Activated effector memory CD4-positive, alpha-beta T cell treated with Interleukin-2 at 50 U/mL for 16 hours (primary cell): ENCODE measurements around the gene CPM.
"Not testable (repeated sequence)": the region's sequence is repeated elsewhere in the genome, so short reads cannot be mapped to it uniquely, and the experiment has no call there.

Experiments used
- DNase-seq: peaks from one replicate; pipeline ENCODE4 v3.0.0-alpha.2; 2020

Gene CPM

GRCh38 chr12:68873316-68873715 lies 59.7 kb downstream of the CPM start:
- no peak for DNase-seq

- no peak for DNase-seq
Measured at GRCh38 chr12:68871921-68872320, 61.0 kb downstream of the CPM start.

GRCh38 chr12:68871396-68871795 lies 61.6 kb downstream of the CPM start:
- no peak for DNase-seq

- DNase-seq, result no peak
Measured at GRCh38 chr12:68870443-68870842, 62.5 kb downstream of the CPM start.

DNA sequence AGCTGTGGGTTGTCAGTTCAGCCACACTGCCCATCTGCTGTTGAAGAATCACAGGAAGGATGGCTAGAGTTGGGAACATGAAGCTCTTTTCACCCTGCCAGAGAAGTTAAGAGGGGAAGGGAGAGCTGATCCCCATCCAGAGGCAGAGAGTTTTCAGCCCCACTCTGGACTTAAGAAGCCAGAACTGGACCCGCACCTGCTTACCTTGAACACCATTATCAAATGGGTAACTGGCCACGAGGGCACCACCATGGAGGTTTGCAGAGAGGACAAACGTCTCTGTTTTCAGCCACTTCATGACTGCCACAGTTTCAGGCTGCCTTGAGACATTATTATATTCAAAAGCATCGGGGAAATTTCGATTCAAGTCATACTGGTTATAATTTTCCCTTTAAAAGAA lies 63.0 kb downstream of the CPM start:
- DNase-seq, result no peak

DNA sequence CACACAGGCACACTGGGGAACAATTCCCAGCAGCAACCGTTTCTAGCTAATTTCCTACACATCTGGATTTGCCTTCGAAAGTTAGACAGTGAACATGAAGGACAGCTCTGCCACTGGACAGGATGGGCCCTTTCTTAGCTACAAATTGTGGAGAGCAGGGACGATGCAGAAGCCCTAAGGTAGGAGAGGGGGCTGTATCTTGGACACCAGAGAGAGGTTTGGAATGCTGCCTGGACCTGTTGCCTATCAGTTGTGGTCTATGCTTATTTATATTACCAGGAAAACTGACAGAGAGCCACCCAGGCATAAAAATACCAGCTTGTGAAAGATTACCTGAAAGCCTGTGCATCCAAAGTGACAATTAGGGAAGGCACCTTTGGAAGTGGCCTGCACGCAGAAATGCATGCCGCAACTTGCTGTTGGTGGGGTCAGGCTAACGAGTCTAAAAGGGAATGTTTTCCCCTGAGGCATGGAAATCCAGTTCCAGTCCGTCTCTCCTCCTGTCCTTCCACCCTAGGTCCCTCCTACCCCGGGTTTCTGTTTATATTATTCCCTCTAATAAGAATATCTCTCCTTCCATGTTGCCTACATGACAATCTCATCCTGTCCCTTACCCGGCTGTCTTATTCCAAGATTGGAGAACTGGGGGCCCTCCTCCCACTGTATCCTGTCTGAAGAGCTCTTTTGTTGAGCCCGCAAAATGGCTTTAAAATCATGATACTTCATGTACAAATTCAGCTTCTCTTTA lies 64.8 kb downstream of the CPM start:
- no peak for DNase-seq

- no peak for DNase-seq
Measured at GRCh38 chr12:68867606-68868005, 65.4 kb downstream of the CPM start.

GRCh38 chr12:68866950-68867349 lies 66.0 kb downstream of the CPM start:
- no peak for DNase-seq

- DNase-seq, result no peak
Measured at GRCh38 chr12:68865399-68866164, 67.4 kb downstream of the CPM start.

GRCh38 chr12:68864604-68865003 lies 68.4 kb downstream of the CPM start:
- DNase-seq, result no peak

DNA sequence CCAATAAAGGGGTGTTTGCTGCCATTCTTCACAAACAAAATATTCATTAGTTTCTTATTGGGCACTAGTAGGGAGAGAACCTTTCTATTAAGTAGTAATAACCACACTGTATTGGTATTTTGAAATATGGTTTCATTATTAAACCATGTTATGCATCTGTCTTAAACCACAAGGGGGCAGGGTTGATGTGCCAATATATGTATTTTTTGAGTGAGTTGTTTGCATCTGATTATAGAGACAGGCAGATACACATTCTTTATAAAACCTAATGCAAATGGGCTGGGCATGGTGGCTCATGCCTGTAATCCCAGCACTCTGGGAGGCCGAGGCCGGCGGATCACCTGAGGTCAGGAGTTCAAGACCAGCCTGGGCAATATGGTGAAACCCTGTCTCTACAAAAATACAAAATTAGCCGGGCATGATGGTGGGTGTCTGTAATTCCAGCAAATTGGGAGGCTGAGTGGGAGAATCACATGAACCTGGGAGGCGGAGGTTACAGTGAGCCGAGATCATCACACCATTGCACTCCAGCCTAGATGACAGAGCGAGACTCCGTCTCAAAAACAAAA lies 69.0 kb downstream of the CPM start:
- DNase-seq, result not testable (repeated sequence)

DNA sequence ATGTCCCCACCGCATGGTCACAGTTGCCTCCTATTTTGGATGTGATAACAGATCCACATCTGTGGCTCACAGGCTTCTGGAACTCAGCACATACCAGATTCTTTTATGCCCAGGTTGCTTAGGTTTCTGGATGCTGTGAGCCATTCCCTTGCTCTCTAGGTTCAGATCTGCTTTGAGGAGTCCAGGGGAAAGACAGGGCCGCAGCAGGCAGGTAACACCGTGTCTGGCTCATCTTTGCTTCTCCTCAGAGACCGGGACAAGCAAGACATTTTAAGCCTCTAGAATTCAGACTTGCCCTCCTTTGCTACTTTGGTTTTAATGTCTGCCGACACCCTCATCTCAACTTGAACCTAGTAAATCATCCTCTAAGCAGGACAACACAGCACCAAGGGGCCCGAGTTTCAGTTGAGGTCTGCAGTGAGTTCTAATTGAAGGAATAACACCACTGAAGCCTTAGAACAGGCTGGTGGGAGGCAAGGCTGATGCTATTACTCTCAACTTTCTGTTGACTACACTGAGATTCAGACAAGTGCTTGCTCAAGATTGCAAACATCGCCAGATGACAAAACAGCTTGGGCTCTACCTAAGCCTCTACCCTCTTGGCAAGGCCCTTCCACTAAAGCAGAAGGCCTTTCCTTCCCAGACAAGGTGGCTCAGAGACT lies 69.7 kb downstream of the CPM start:
- DNase-seq, result no peak

DNA sequence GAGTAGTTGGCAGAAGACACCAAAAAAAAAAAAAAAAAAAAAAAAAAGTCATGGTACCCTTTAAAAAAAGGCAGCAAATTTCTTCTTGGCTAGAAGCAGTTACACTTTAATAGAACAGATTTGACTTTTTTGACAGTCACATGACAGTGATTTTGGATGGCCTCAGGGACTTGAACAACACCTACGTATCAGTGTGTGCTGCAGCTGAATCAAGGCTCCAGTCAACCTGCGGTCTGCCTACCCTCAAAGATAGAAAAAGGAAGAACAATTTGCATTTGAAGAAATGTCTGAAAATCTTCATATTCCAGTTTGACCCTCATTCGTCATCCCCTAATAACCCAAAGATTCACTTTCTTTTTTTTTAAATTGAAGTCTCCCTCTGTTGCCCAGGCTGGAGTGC lies 71.1 kb downstream of the CPM start:
- DNase-seq, result no peak

DNA sequence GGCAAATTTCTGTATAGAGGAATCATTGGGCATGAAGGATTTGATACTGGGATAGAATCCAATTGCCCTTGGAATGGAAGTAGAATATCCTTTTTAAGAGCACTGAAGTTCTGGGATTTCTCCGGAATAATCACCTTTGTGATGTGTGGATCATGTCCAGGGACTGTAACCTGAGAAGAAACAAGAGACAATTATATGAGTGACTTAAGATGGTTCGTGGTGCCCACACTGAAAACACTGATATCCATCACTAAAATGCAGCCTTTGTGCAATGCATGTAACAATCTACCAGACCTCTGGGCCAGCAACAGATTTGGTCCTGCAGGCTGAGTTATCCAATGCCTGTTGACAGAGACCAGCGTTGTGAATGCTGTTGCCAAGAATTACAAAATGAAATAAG lies 76.5 kb downstream of the CPM start:
- DNase-seq, result no peak

DNA sequence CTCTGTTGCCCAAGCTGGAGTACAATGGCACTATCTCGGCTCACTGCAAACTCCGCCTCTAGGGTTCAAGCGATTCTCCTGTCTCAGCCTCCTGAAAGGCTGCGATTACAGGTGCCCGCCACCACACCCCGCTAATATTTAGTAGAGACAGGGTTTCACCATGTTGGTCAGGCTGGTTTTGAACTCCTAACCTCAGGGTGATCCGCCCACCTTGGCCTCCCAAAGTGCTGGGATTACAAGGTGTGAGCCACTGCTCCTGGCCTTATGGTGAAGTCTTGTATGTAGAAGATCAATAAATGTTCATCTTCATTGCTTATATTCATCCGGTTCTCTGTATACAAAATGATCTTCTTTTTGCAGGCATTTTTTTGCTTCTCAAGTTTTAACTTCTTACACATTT lies 77.2 kb downstream of the CPM start:
- no peak for DNase-seq

- DNase-seq, result no peak
Measured at GRCh38 chr12:68855111-68855510, 77.9 kb downstream of the CPM start.

DNA sequence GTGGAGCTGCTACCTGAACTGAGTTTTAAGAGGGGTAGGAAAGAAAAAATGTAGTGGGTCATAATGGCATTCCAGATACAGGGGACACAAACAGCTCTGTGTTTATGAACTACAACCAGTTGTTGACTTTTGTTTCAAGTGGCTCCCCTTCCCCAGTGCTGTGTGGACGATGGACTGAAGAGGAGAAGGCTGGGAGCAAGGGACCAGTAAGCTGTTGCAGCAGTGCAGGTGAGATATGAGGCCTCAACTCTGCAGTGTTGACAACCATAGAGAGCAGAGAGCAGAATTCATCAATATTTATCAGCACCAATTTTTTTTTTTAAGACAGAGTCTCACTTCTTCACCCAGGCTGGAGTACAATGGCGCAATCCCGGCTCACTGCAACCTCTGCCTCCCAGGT lies 78.4 kb downstream of the CPM start:
- no peak for DNase-seq

GRCh38 chr12:68854078-68854468 lies 78.9 kb downstream of the CPM start:
- DNase-seq, result no peak

- DNase-seq, result no peak
Measured at GRCh38 chr12:68853396-68854077, 79.4 kb downstream of the CPM start.

DNA sequence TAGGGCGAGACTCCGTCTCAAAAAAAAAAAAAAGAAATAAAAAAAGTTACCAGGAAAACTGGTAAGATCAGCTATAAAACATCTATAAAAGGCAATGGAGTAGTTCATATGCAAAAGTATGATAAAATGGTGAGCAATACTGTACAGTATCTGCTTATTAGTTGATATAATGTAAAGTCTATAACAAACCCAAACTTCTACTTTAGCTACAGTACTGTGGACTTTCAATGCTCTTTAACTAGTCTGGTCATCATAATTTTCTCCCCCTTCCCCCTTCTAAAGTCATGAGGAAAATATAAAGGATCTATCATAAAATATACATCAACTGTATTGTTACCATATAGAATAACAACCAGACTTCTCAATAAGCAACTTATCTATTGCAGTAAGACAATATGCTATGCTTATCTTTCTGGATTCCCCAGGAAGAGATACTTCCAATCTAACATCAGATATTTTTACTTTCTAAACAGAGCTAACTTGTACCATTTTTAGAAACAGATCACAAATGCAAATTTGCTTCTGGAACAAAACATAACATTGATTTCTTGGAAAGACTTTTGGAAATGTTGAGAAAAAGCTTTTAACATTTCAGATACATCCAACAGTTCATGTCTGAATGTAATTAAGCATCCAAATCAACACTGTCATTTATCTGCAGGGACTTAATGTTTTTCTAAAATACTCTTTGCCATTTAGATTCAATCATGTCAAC lies 81.2 kb downstream of the CPM start:
- no peak for DNase-seq

DNA sequence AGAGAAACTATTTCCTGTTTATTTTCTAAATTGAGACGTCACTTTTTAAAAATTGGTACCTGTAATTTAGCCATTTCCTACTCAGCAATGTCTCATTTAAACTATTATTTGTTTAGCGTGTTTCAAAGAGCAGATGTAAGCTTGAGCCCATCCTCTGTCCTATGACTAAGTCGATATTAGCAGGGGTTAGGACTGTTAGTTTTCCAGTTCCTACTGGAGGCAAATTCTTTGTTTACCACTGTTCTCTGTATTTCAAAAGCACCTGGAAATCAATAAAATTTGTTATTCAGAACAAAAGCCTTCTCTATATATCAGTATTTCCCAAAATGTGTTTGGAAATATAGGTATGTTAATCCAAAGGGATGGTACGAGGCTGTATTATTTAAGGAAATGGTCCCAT lies 82.6 kb downstream of the CPM start:
- DNase-seq, result no peak

- no peak for DNase-seq
Measured at GRCh38 chr12:68846811-68847210, 86.2 kb downstream of the CPM start.
